HL-60 (cell line): ENCODE results near the gene ENDOV.

Source experiments
- GABPA ChIP-seq: IDR thresholded peaks from 2 replicates; pipeline ENCODE4 v1.6.1; 2012; ENCODE audit warnings: low read depth
- SPI1 ChIP-seq: IDR thresholded peaks from 2 replicates; pipeline ENCODE4 v1.6.1; 2012; ENCODE audit warnings: low read depth, mild to moderate bottlenecking, borderline replicate concordance
- TF ChIP-seq, protein P1 (sequence below): IDR thresholded peaks from one replicate; pipeline ENCODE4 v1.5.1; 2011; ENCODE audit warnings: low read length, control low read depth, inconsistent platforms; ENCODE audit not compliant: insufficient read depth

GRCh38 chr17:80393241-80393890 lies 21.6 kb upstream of the ENDOV start:
- no peak for TF ChIP-seq GABPA
- TF ChIP-seq, protein P1, sequence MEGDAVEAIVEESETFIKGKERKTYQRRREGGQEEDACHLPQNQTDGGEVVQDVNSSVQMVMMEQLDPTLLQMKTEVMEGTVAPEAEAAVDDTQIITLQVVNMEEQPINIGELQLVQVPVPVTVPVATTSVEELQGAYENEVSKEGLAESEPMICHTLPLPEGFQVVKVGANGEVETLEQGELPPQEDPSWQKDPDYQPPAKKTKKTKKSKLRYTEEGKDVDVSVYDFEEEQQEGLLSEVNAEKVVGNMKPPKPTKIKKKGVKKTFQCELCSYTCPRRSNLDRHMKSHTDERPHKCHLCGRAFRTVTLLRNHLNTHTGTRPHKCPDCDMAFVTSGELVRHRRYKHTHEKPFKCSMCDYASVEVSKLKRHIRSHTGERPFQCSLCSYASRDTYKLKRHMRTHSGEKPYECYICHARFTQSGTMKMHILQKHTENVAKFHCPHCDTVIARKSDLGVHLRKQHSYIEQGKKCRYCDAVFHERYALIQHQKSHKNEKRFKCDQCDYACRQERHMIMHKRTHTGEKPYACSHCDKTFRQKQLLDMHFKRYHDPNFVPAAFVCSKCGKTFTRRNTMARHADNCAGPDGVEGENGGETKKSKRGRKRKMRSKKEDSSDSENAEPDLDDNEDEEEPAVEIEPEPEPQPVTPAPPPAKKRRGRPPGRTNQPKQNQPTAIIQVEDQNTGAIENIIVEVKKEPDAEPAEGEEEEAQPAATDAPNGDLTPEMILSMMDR, result no peak
- TF ChIP-seq SPI1, result no peak
